Ovary (tissue), 3 donors: ENCODE measurements around the gene VAV3.

ENCODE experiments used
- CTCF ChIP-seq, 3 donors: fragments of 450-650 bp in 2 of 3; fragments of 200-600 bp in 1 of 3; IDR thresholded peaks; one replicate each; pipeline versions ENCODE4 v1.5.1 to v1.8.0; 2016 to 2022; ENCODE audit warnings: antibody characterized with exemption in 3 of 3, mild to moderate bottlenecking in 1 of 3
- POLR2A ChIP-seq: fragments of 450-650 bp; IDR thresholded peaks from one replicate; pipeline ENCODE4 v1.6.1; 2017; ENCODE audit warnings: antibody characterized with exemption, mild to moderate bottlenecking, moderate library complexity
- donor health status: DM: no; HTN: no; CAD: no.

DNA sequence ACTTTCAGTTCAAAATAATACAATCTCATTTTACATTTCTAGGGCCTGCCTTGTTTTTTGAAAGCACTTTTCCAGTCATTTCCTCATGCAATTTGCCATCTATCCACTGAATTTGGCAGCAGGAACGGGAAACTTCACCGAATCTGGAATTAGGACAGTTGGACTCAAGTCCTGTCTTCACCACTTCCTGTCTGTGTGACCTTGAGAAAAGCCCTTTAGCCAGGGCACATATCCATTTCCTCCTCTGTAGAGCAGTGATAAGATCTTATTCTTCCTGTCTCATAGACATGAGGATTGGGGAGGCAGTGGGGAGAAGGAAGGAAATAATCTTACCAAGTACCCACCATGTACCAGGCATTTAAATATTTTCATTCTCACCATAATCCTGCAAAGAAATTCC, 12.0 kb downstream of the VAV3 start:
- TF ChIP-seq CTCF (IDR thresholded peaks at IDR 0.05) = no peak
- no peak for TF ChIP-seq POLR2A
